Hematopoietic multipotent progenitor cell treated with erythropoietin and hydrocortisone succinate and interleukin-3 and kit ligand, for 8 days (in vitro differentiated cells): ENCODE data around the gene RPL13A.

Experiments
- DNase-seq: peaks from one replicate; pipeline ENCODE4 v3.0.0-alpha.2; 2015

The RPL13A gene

GRCh38 chr19:49512970-49513745 lies 25.8 kb downstream of the RPL13A start:
- no peak for DNase-seq

- no peak for DNase-seq
Measured at GRCh38 chr19:49513746-49514118, 26.3 kb downstream of the RPL13A start.

- DNase-seq, result no peak
Measured at GRCh38 chr19:49514151-49514550, 26.7 kb downstream of the RPL13A start.

- DNase-seq, result peak; percentile 34
Measured at GRCh38 chr19:49515767-49516166, 28.4 kb downstream of the RPL13A start.

- DNase-seq, result no peak
Measured at GRCh38 chr19:49518033-49518432, 30.6 kb downstream of the RPL13A start.

GRCh38 chr19:49520705-49521319 lies 33.4 kb downstream of the RPL13A start:
- no peak for DNase-seq

GRCh38 chr19:49524812-49525455 lies 37.5 kb downstream of the RPL13A start:
- DNase-seq, result no peak

GRCh38 chr19:49528211-49528771 lies 40.9 kb downstream of the RPL13A start:
- DNase-seq, result no peak

GRCh38 chr19:49530708-49531107 lies 43.3 kb downstream of the RPL13A start:
- no peak for DNase-seq

GRCh38 chr19:49533551-49534488 lies 46.4 kb downstream of the RPL13A start:
- peak; percentile 81 for DNase-seq

GRCh38 chr19:49534632-49535385 lies 47.4 kb downstream of the RPL13A start:
- DNase-seq, result no peak

- DNase-seq, result no peak
Measured at GRCh38 chr19:49536921-49537462, 49.6 kb downstream of the RPL13A start.

GRCh38 chr19:49538643-49539042 lies 51.2 kb downstream of the RPL13A start:
- DNase-seq, result no peak

GRCh38 chr19:49539192-49539952 lies 52.0 kb downstream of the RPL13A start:
- DNase-seq, result no peak
